GM21390 (cell line): ENCODE data around the gene PVR.
"Not testable (repeated sequence)": the region's sequence is repeated elsewhere in the genome, so short reads cannot be mapped to it uniquely, and the experiment has no call there.

Experiments used
- ATAC-seq: cut with Tn5 transposase; IDR thresholded peaks from one replicate; pipeline ENCODE4 v1.9.1; 2021; ENCODE audit not compliant: unreplicated experiment

PVR gene

DNA sequence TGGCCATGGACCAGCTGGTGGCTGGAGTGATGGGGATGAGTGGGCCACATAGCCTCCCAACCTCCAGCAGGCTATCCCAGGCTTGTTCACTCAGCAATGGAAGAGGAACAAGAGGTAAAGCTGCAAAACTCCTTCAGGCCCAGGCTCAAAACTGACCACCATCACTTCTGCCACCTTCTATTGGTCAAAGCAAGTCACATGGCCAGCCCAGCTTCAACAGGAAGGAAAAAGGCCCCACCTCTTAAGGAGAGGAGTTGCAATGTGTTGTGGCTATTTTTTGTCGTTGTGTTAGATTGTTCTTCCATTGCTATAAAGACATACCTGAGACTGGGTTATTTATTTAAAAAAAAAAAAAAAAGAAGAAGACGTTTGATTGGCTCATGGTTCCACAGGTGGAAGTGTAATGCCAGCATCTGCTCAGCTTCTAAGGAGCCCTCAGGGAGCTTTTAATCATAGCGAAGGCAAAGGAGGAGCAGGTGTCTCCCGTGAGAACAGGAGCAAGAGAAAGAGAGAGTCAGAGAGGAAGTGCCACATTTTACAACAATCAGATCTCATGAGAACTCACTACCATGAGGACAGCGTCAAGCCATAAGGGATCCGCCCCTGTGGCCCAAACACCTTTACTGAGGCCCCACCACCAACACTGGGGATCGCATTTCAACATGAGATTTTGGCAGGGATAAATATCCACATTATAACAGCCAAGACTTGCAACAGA is 24.9 kb upstream of the PVR start:
- ATAC-seq = no peak

DNA sequence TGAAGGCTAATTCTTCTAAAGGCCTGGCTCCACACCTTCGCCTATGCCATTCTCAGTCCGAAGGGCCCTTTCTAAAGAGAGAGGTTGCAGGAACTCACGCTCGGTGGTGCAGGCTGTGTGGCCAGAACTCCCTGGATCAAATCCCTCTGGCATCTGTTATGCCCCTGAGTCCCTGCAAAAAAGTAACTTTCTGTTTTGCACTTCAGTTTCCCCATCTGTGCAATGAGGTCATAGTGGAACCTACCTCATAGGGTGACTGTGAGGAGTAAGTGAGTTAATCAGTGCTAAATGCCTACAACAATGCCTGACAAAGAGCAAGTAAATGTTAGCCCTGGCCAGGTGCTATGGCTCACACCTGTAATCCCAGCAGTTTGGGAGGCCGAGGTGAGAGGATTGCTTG is 23.0 kb upstream of the PVR start:
- no peak for ATAC-seq

DNA sequence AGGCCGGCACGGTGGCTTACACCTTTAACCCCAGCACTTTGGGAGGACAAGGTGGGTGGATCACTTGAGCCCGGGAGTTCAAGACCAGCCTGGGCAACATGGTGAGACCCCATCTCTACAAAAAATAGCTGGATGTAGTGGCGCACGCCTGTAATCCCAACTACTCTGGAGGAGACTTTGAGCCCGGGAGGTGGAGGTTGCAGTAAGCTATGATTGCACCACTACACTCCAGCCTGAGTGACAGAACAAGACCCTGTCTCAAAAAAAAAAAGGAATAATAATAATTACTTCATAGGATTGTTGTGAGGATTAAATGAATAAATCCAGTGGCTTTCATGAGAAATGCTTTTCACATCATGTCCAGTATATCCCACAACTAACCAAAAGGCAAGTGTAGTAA is 22.3 kb upstream of the PVR start:
- no peak for ATAC-seq

DNA sequence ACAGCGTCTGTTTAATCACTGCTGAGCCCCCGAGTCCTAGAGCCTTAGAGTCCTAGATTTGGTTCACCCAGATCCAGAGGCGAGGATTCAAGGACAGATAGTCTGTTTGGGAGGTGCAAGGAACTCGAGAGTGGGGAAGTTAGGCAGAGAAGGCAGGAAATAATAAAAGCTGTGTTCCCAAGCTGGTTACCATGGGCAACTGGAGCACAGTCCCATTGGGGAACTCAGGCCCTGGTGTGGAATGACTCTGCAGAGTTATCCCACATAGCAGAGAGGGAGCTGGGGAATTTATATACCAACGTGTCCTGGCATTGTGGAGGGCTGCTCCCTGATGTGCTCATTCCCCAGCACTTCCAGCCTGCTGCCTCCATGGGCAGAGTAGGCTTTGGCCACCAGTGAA is 20.6 kb upstream of the PVR start:
- no peak for ATAC-seq

DNA sequence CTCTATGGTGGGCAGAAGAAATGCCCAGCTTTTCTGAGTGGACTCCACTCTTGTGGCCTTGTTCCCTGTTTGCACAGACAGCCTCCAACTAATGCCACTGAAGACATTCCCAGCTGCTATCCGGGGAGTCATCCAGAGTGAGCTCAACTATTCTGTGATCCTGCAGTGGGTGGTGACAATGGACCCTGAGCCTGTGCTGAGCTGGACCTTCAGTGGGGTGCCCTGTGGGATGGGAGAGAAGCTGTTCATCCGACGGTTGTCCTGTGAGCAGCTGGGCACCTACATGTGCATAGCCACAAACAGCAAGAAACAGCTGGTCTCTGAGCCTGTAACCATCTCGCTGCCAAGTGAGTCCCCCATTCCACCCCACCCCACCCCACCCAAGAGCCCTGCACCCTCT is 20.1 kb upstream of the PVR start:
- no peak for ATAC-seq

DNA sequence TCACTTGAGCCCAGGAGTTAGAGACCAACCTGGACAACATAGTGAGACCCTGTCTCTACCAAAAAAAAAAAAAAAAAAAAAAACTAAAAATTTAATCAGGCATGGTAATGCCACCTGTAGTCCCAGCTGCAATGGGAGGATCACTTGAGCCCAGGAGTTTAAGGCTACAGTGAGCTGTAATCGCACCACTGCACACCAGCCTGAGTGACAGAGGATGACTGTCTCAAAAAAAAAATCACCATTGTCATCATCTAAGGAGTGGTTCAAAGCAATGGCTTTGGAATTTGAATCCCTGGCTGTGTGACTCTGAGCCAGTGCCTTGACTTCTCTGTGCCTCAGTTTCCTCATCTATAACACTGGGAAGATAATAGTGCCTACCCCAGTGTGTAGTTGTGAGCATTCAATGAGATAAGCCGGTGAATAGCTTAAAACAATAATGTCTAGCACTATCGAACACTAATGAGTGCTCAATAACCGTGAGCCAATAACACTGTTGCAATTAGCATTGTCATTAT is 18.8 kb upstream of the PVR start:
- ATAC-seq = no peak

DNA sequence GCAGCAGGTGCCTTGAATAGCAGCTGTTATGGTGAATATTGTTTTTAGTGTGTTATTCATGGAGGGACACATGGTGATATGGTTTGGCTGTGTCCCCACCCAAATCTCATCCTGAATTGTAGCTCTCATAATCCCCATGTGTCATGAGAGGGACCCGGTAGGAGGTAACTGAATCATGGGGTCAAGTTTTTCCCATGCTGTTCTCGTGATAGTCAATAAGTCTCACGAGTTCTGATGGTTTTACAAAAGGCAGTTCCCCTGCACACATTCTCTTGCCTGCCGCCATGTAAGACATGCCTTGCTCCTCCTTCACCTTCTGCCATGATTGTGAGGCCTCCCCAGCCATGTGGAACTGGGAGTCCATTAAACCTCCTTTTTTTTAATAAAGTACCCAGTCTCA is 18.1 kb upstream of the PVR start:
- not testable (repeated sequence) for ATAC-seq

DNA sequence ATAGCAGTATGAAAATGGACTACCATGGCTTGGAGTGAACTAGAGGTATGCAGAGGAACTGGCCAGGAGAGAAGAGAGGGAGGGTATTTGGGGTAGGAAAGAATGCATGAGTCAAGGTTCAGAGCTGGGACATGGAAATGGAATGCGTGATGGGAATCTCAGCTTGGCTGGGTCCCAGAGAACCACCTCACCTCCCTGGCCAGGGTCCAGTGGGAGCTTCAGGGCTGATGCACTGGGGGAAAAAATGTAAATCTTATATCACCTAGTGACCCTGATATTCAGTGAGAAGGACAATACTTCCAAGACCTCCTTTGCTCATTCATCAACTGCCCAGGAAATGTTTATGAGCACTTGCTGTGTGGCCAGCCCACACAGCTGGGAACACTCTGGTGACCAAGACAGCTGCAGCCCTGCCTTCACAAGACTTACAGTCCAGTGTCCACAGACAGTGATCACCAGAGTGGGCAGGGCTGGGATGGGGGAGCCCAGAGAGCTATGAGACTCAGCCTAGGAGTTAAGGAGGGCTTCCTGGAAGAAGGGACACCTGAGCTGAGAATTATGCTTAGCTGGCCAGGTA is 17.6 kb upstream of the PVR start:
- ATAC-seq = no peak

DNA sequence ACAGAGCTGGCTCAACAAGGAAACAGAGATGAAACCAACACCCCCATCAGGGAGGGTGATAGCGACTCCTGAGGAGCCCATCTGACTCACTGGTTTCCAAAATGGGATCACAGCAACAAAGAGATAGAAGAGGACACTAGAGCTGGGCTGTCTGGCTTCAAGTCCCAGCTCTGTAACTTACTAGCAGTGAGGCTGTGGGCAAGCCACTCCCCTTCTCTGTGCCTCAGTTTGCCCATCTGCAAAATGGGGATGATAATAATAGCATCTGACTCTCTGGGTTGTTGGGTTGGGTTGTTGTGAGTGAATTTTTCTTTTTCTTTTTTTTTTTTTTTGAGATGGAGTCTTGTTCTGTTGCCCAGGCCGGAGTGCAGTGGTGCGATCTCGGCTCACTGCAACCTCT is 16.1 kb upstream of the PVR start:
- no peak for ATAC-seq

DNA sequence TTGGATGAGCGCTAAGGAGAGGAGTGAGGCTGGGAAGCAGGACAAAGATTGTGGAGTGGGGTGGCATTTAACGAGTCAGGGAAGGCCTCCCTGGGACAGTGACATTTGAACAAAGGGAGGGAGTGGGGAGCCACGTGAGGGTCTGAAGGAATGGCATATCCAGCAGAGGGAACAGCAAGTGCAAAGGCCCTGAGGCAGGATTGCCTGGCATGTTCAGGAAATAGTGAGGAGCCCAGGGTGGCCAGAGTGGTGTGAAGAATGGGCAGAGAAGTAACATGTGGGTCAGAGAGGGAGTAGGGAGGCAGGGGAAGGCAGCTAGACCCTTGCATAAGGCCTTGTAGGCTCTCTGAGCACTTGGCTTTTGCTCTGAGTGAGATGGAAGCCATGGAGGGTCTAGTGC is 14.9 kb upstream of the PVR start:
- no peak for ATAC-seq

DNA sequence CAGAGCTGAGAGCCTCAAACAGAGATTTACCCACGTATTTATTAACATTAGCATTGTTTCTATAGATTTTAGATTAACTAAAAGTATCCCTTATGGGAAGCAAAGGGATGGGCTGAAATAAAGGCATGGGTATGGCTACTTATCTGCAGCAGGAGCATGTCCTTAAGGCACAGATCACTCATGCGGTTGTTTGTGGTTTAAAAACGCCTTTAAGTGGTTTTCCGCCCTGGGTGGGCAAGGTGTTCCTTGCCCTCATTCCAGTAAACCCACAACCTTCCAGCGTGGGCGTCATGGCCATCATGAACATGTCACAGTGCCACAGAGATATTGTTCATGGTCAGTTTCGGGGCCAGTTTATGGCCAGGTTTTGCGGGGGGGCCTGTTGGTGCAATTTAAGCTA is 12.1 kb upstream of the PVR start:
- ATAC-seq = not testable (repeated sequence)

DNA sequence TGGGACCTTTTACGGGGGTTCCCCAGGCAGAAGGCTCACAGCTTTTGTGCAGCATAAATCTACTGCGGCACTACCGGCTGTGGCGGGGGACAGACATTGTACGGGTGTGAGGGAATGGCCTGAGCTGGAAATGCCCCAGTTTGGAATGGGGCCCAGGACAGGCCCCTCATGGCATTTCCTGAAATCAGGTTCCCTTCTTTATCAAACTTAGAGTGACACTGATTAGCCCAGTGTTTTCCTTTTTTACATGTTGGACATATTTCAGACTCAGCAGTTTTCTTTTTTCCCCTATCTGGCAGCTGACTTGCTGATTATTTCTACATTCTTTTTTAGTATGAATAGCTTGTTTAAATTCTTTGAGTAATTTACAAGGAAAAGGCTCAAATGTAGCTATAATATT is 9.7 kb upstream of the PVR start:
- ATAC-seq = not testable (repeated sequence)

DNA sequence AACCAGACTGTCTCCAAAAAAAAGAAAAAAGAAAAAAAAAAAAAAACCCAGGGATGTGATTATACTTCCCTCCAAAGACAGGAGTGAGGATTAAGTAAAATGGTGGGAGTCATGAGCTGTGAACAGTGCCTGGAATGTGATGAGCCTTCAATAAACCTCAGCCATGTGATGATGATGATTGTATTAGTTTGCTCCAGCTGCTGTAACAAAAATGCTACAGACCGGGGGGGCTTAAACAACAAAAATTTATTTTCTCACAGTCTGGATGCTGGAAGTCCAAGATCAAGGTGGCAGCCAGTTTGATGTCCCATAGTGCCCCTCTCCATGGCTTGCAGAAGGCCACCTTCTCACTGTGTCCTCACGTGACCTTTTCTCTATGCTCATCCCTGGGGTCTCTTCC is 8.9 kb upstream of the PVR start:
- no peak for ATAC-seq

DNA sequence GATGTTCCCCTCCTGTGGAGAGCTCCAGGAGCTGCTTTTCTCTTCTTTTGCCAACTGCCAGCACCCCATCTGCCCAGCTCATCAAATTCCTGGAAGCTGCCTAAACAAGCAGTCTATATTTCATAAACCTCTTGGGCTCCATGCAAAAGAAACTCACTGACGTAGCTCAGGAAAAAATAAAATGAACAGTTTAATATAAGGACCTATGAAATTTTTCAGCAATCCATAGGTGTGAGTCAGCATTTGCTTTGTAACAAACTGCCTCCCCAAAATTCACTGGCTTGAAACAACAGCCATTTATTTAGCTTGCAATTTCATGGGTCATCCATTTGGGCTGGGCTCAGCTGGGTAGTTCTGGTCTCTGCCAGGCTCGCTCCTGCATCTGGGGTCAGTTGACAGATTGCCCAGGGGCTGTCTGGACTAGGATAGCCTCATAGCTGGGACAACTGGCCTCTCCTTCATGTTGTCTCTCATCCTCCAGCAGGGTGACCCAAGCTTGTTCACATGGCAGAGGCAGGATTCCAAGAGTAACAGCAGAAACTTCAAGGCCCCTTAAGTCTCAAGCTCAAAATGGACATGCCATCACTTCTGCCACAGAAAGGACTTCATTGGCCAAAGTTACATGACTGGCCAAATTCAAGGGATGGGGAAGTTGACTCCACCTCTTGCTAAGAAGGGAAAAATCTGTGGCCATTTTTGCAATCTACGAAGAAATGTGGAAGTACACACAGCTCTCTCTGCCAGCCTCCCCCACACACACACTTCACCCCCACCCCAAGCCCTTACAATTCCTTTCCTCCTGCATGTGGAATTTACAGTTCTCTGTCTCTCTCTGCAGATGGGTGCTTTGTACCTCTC is 7.9 kb upstream of the PVR start:
- no peak for ATAC-seq

DNA sequence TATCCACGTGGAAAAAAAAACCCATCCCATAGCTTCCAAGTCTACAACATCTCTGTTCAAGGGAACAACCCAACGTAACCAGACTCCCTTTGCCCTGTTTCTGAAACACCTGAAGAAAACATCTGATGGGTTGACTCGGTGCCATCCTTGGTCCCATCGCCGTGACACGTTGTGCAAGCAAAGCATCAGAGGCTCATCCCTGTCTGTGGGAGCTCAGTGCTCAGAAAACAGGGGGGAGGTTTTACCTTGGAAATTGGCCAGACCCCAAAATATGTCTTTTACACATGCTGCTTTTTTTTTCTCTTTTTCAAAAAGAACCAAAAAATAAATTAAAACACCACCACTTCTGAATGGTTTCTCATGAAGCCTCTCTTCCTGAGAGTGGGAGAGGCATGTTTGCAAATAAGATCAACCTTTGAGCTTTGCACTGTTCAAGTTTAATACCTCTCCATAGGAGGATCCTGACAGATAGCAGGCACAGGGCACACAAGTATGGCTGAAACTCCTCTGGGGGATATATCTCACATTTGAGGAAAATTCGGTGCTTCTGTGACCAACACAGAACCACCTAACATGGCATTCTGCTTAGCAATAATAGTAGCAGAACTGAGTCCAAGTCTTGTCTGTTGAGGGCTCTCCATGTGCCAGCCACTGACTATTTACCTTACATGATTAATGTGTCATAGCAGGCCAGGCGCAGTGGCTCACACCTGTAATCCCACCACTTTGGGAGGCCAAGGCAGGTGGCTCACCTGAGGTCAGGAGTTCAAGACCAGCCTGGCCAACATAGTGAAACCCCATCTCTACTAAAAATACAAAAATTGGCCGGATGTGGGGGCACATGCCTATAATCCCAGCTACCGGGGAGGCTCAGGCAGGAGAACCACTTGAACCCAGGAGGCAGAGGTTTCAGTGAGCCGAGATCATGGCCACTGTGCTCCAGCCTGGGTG is 7.0 kb upstream of the PVR start:
- ATAC-seq = no peak

DNA sequence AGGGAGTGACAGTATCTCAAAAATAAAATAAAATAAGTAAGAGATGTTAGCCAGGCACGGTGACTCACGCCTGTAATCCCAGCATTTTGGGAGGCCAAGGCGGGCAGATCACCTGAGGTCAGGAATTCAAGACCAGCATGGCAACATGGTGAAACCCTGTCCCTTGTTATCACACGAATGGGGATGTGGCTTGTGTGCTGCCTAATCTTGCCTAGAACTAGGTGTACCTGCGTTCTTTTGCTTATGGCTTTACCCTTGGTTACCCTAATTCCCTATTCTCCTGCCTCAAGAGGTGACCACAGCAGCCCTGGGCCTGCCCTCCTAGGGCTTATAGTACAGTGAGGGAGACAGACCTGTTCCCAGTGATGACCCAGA is 6.3 kb upstream of the PVR start:
- no peak for ATAC-seq

DNA sequence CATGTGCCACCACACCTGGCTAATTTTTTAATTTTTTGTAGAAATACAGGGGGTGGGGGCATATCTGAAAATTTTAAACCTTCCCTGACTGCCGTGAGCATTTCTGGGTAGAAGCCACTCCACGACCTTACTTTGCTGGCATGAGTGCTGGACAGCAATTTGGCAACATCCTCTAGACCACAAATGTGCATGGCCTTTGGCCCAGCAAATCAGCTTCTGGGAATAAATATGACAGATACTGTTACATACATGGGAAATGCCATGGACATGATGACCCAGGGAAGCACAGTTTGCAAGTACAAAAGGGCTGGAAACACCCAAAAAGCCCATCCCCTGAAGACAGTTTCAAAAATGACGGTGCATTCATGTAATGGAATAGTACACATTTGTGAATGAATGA is 3.2 kb upstream of the PVR start:
- no peak for ATAC-seq

DNA sequence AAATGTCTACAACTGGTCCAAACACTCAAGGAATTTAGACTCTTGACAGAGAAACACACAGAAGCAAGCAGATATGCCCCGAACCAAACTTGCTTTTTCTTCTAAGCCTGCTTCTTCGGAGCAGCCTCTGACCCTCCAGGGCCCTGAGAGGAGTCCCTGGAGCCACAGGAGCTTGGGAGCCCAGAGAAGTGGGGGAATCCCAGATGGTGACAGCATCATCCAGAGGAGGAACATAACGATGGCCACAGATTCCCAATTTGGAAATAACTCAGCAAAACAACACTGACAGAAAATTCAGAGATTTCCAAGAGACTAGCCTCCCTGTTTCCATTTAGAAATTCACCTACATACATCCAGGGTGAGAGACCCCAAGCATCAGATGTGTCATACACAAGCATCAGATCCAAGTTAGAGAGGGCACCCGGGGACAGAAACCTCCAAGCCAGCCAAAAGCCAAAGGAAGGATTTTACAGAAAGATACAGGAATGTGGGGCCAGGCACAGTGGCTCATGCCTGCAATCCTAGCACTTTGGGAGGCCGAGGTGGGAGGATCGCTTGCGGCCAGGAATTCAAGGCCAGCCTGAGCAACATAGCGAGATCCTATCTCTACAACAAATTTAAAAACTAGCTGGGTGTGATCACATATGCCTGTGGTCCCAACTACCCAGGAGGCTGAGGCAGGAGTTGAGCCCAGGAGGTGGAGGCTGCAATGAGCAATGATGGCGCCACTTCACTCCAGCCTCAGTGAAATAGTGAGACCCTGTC is 2.0 kb upstream of the PVR start:
- no peak for ATAC-seq

DNA sequence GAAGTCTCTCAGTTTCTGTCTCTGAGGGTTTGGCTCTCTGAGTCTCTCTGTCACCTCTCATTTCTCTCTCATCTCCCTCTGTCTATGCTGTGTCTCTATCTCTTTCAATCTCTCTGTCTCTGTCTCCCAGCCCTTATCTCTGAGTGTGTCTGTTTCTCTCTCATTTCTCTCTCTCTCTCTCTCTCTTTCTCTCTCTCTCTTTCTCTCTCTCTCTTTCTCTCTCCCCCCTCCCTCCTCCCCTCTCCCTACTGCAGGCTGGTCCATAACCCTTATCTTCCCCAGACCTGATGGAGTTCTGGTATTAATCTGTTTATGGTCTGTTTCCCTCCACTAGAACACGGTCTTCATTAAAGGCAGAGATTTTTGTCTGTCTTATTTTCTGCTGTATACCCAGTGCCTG is 1.3 kb upstream of the PVR start:
- ATAC-seq = no peak

DNA sequence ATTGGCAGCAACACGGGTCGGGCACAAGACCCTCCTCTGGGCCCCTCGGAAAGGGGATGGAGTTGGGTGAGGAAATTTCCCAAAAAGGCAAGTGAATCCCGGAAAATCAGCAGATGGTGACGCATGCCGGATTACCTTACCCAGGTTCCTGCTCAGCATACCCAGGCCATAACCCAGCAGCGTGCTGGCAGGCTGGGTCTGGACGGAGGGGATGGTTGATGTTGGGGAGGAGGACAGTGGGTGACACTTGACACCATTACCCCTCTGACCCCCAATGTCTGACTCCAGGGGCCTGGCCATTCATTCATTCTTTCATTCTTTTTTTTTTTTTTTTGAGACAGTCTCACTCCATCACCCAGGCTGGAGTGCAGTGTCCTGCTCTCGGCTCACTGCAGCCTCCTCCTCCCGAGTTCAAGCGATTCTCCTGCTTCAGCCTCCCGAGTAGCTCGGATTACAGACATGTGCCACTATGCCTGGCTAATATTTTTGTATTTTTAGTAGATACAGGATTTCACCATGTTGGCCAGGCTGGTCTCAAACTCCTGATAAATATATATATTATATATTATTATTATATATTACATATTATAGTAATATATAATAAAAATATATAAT is 799 bp downstream of the PVR start:
- no peak for ATAC-seq
